Measurements from ENCODE around the gene CCDC127. TPM values are rescaled to one million over a fixed set of nuclear protein-coding genes. Genes with fewer than 3 reads are reported as not detected.
"Not testable (repeated sequence)": the region's sequence is repeated elsewhere in the genome, so short reads cannot be mapped to it uniquely, and the experiment has no call there.

Gene CCDC127
- total RNA-seq, 4 donors from 2014 or later: 1.2 to 4.9 (median 4.8) TPM

GRCh38 chr5:234450-234849, 16.5 kb upstream of the CCDC127 start:
- WGBS, 2 donors (ENCODE audit: low coverage in 1 of 2): 92 to 93% methylated on average over 8 of the region's 8 CpGs
- intact Hi-C loops (cut with DNase I; ENCODE audit: low total_unique reads): no loop called here

GRCh38 chr5:233426-233825, 15.5 kb upstream of the CCDC127 start:
- H3K4me3 ChIP-seq; H3K4me1 ChIP-seq; DNase-seq; H3K9me3 ChIP-seq; in situ Hi-C loops (cut with MboI; ENCODE audit: low pct_ligation_motif_present in 1 of 4, low pct_unique_long_range_greater_than_20kb in 1 of 4, low sequenced_read_pairs in 3 of 4); H3K27ac ChIP-seq; H3K27me3 ChIP-seq; intact Hi-C loops (cut with DNase I; ENCODE audit: low total_unique reads): not testable (repeated sequence)
- peaks cover 0 to 74% (median 22%) of the 10 kb centered on the region in 4 donors for H3K36me3 ChIP-seq
- WGBS, 2 donors (ENCODE audit: low coverage in 1 of 2): 90 to 96% methylated on average over 15 to 20 of the region's 20 CpGs

More at GRCh38 chr5:234450-234849, 16.5 kb upstream of the CCDC127 start:
- in situ Hi-C loops (cut with MboI; ENCODE audit: low pct_ligation_motif_present in 1 of 4, low pct_unique_long_range_greater_than_20kb in 1 of 4, low sequenced_read_pairs in 3 of 4): no loop called here
- Histone ChIP-seq H3K4me1 (no peaks in the 10 kb centered on the region), H3K36me3 (peaks cover 0 to 72% (median 19%) of the 10 kb centered on the region in 4 donors), H3K9me3 (no peaks in the 10 kb centered on the region), H3K27ac (no peak overlapping the region), H3K27me3 (no peaks in the 10 kb centered on the region), H3K4me3 (no peak overlapping the region)
- no peak for DNase-seq
- no peak for TF ChIP-seq POLR2AphosphoS5 (IDR thresholded peaks at IDR 0.05)
- no peak for TF ChIP-seq POLR2A (IDR thresholded peaks at IDR 0.05)
- no peak for TF ChIP-seq EP300 (IDR thresholded peaks at IDR 0.05; ENCODE audit: low read depth)
- TF ChIP-seq CTCF (IDR thresholded peaks at IDR 0.05): no peak

GRCh38 chr5:231661-232060, 13.7 kb upstream of the CCDC127 start:
- in situ Hi-C loops (cut with MboI; ENCODE audit: low pct_ligation_motif_present in 1 of 4, low pct_unique_long_range_greater_than_20kb in 1 of 4, low sequenced_read_pairs in 3 of 4): no loop called here
- Histone ChIP-seq H3K27me3 (no peaks in the 10 kb centered on the region), H3K36me3 (peaks cover 0 to 76% (median 26%) of the 10 kb centered on the region in 4 donors), H3K4me3 (no peak overlapping the region), H3K27ac (no peak overlapping the region), H3K9me3 (no peaks in the 10 kb centered on the region), H3K4me1 (no peaks in the 10 kb centered on the region)
- WGBS, 2 donors (ENCODE audit: low coverage in 1 of 2): 84 to 92% methylated on average over 7 to 13 of the region's 13 CpGs
- DNase-seq: no peak
- intact Hi-C loops (cut with DNase I; ENCODE audit: low total_unique reads): no loop called here
- TF ChIP-seq CTCF (IDR thresholded peaks at IDR 0.05) (no peak), POLR2AphosphoS5 (IDR thresholded peaks at IDR 0.05) (no peak), EP300 (IDR thresholded peaks at IDR 0.05; ENCODE audit: low read depth) (no peak), POLR2A (IDR thresholded peaks at IDR 0.05) (no peak)

- H3K36me3 ChIP-seq: peaks cover 0 to 77% (median 30%) of the 10 kb centered on the region in 4 donors
- TF ChIP-seq CTCF (IDR thresholded peaks at IDR 0.05) (no peak), EP300 (IDR thresholded peaks at IDR 0.05; ENCODE audit: low read depth) (no peak), POLR2AphosphoS5 (IDR thresholded peaks at IDR 0.05) (no peak), POLR2A (IDR thresholded peaks at IDR 0.05) (no peak)
- H3K4me1 ChIP-seq: no peaks in the 10 kb centered on the region
- H3K27ac ChIP-seq: no peak overlapping the region
- no peak for DNase-seq
- H3K9me3 ChIP-seq: no peaks in the 10 kb centered on the region
- H3K27me3 ChIP-seq: no peaks in the 10 kb centered on the region
- intact Hi-C loops (cut with DNase I; ENCODE audit: low total_unique reads) (no loop called here), in situ Hi-C loops (cut with MboI; ENCODE audit: low pct_ligation_motif_present in 1 of 4, low pct_unique_long_range_greater_than_20kb in 1 of 4, low sequenced_read_pairs in 3 of 4) (no loop called here)
- no peak overlapping the region for H3K4me3 ChIP-seq
- WGBS, 2 donors (ENCODE audit: low coverage in 1 of 2): 95 to 100% methylated on average over 3 to 14 of the region's 14 CpGs
Measured at GRCh38 chr5:230711-231110, 12.8 kb upstream of the CCDC127 start.

- Histone ChIP-seq H3K4me1 (no peaks in the 10 kb centered on the region), H3K27me3 (no peaks in the 10 kb centered on the region), H3K27ac (no peak overlapping the region), H3K4me3 (no peak overlapping the region), H3K36me3 (peaks cover 0 to 73% (median 32%) of the 10 kb centered on the region in 4 donors), H3K9me3 (no peaks in the 10 kb centered on the region)
- in situ Hi-C loops (cut with MboI; ENCODE audit: low pct_ligation_motif_present in 1 of 4, low pct_unique_long_range_greater_than_20kb in 1 of 4, low sequenced_read_pairs in 3 of 4): no loop called here
- 82 to 94% methylated on average over 3 of the region's 3 CpGs for WGBS, 2 donors (ENCODE audit: low coverage in 1 of 2)
- no peak for TF ChIP-seq CTCF (IDR thresholded peaks at IDR 0.05)
- TF ChIP-seq POLR2A (IDR thresholded peaks at IDR 0.05): no peak
- no peak for TF ChIP-seq POLR2AphosphoS5 (IDR thresholded peaks at IDR 0.05)
- TF ChIP-seq EP300 (IDR thresholded peaks at IDR 0.05; ENCODE audit: low read depth): no peak
- no peak for DNase-seq
- intact Hi-C loops (cut with DNase I; ENCODE audit: low total_unique reads): no loop called here
Measured at GRCh38 chr5:228886-229285, 10.9 kb upstream of the CCDC127 start.

GRCh38 chr5:227375-227774, 9.4 kb upstream of the CCDC127 start:
- H3K4me3 ChIP-seq; H3K27ac ChIP-seq; in situ Hi-C loops (cut with MboI; ENCODE audit: low pct_ligation_motif_present in 1 of 4, low pct_unique_long_range_greater_than_20kb in 1 of 4, low sequenced_read_pairs in 3 of 4); H3K9me3 ChIP-seq; DNase-seq; H3K27me3 ChIP-seq; H3K4me1 ChIP-seq; intact Hi-C loops (cut with DNase I; ENCODE audit: low total_unique reads): not testable (repeated sequence)
- peaks cover 0 to 62% (median 28%) of the 10 kb centered on the region in 4 donors for H3K36me3 ChIP-seq
- 97% methylated on average over 17 of the region's 17 CpGs; no CpG with 5 or more reads in 1 of the 2 donors for WGBS, 2 donors (ENCODE audit: low coverage in 1 of 2)
